Pons (tissue), 1 donor: ENCODE data around the gene PARD6A.

Experiments used
- DNase-seq: peaks from one replicate; pipeline ENCODE4 v3.0.0-alpha.2; 2016; ENCODE audit warnings: low spot score

Gene PARD6A

GRCh38 chr16:67694611-67695010, 33.9 kb downstream of the PARD6A start:
- no peak for DNase-seq

GRCh38 chr16:67697422-67698185, 36.8 kb downstream of the PARD6A start:
- DNase-seq, result no peak

- DNase-seq, result no peak
Measured at GRCh38 chr16:67699265-67699664, 38.5 kb downstream of the PARD6A start.

GRCh38 chr16:67701420-67701819, 40.7 kb downstream of the PARD6A start:
- no peak for DNase-seq

- no peak for DNase-seq
Measured at GRCh38 chr16:67702130-67702529, 41.4 kb downstream of the PARD6A start.

- no peak for DNase-seq
Measured at GRCh38 chr16:67703626-67704025, 42.9 kb downstream of the PARD6A start.

GRCh38 chr16:67704110-67704509, 43.4 kb downstream of the PARD6A start:
- DNase-seq, result no peak

GRCh38 chr16:67707210-67707609, 46.5 kb downstream of the PARD6A start:
- DNase-seq, result no peak

- no peak for DNase-seq
Measured at GRCh38 chr16:67707790-67708189, 47.0 kb downstream of the PARD6A start.

GRCh38 chr16:67708368-67708771, 47.6 kb downstream of the PARD6A start:
- DNase-seq, result no peak

- DNase-seq, result no peak
Measured at GRCh38 chr16:67709050-67709449, 48.3 kb downstream of the PARD6A start.

- no peak for DNase-seq
Measured at GRCh38 chr16:67710607-67711006, 49.8 kb downstream of the PARD6A start.
